HG03064 (cell line): ENCODE data around the gene CDIPT.
"Not testable (repeated sequence)": the region's sequence is repeated elsewhere in the genome, so short reads cannot be mapped to it uniquely, and the experiment has no call there.

Experiments
- ATAC-seq: cut with Tn5 transposase; IDR thresholded peaks from one replicate; pipeline ENCODE4 v1.9.1; 2021; ENCODE audit warnings: low read depth; ENCODE audit not compliant: unreplicated experiment

Gene CDIPT

GRCh38 chr16:29862884-29863668 is at the start of gene CDIPT:
Gene CDIPT, minus strand, starts transcription at chr16:29863226. Its CDS starts 369 bp downstream, at chr16:29862857.
- ATAC-seq: peak; percentile 88

- ATAC-seq: no peak
Measured at GRCh38 chr16:29912087-29912486, 49.1 kb upstream of the CDIPT start.

GRCh38 chr16:29911676-29912010 is 48.6 kb upstream of the CDIPT start:
- ATAC-seq: no peak

DNA sequence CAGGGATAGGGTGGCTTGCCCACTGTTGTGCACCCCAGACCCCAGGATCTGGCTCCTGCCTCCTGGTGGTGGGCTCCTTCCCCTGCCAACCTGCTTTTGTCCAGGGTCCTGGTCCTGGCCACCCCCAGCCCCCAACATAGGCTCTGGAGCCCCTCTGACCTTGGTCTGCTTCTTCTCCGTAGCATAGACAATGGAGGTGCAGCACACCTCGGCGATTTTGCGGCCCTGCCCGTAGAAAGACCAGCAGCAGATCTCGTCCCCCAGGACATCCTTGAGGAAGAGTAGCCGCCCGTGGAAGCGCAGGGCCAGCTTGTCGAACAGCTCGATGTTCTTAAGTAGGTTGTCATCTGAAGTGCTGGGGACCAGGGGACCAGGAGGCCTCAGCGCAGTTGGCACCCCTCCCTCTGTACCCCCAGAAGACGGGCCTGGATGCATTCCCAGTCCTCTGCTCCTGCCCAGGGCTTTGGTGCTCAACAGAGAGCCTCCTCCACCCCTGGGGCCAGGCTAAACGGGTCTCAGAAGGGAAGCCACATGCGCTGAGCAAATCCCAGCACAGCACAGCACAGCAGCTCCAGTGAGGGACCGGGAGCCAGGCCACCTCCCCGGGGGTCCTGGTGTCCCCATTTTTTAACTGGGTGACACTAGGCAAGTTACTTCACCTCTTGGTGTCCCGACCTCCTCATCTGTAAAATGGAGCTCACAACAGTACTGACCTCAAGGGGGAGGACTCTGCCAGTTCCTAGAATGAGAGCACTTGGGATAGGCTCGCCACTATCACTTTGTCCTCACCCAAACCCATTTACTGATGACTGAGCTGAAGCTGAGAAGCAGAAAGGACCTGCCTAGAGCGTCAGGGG is 48.0 kb upstream of the CDIPT start:
- no peak for ATAC-seq

DNA sequence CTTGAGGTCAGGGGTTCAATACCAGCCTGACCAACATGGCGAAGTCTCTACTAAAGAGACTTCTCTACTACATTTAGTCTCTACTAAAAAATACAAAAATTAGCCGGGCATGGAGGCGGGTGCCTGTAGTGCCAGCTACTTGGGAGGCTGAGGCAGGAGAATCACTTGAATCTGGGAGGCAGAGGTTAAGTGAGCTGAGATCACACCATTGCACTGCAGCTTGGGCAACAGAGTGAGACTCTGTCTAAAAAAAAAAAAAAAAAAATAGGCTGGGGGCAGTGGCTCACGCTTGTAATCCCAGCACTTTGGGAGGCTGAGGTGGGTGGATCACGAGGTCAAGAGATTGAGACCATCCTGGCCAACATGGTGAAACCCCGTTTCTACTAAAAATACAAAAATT is 46.8 kb upstream of the CDIPT start:
- not testable (repeated sequence) for ATAC-seq

GRCh38 chr16:29909391-29909790 is 46.4 kb upstream of the CDIPT start:
- no peak for ATAC-seq

- ATAC-seq: no peak
Measured at GRCh38 chr16:29908719-29909220, 45.7 kb upstream of the CDIPT start.

DNA sequence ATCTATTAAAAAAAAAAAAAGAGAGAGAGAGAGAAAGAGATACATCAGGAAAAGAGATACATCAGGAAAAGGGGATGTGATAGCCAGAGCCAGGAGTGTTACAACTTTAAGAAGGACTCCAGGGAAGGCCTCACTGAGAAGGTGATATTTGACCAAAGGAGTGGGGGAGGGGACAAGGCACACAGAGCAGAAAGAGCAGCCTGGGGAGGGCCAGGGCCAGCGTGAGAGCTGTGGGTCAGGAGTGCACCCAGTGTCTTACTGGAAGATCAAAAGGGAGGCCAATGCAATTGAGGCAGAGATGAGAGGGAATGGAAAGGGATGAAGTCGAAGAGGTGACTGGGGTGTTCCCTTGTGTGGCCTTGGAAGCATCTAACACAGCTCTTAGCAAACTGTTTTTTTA is 44.9 kb upstream of the CDIPT start:
- ATAC-seq: no peak

DNA sequence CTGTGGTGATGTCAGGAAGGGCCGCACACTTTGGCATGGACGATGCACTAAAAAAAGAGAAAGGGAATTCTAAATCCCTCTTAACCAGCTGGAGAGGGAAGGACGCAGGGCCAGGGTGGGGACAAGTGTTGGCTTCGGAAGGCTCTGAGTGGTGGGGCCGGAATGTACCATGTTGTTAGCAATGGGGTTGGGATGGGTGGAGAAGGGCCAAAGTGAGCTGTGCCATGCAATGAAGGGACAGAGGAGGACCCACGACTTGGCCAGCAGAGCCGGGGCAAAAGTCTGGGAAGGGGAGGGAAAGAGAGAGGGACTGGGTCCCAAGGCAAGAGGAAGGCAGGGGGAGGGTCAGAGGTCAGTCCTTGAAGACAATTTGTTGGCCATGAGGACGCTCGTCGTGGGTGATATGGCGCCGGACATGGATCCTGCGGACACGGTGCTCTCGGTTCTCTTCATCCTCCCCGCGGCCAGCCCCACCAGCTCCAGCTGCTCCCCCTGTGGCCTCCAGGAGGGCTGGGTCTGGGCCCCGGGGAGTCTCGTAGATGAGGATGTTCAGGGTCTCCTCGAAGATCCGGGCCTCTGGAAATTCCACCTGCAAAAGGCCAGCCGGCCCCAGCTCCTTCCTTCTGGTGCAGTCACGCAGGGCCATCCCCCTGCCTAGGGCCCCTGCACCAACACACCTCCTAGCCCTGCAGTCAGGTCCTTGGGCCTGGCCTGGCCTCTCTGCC is 43.7 kb upstream of the CDIPT start:
- ATAC-seq: no peak

DNA sequence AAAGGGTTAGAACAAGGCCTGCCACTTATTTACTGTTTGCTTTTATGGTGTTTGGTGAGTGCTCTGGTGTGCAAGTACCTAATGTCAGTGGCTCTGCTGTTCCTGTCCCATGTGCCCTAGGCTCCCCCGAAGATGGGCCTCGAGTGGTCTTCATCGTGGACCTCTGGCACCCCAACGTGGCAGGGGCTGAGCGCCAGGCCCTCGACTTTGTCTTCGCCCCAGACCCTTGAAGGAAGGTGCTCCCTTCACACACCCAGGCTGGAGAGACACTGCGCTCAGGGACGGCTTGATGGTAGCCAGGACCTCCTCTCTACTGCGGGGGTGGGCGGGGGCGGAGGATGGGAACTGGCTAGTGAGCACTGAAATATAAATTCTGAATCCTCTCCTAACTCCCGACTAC is 42.6 kb upstream of the CDIPT start:
- ATAC-seq: no peak

GRCh38 chr16:29904947-29905346 is 41.9 kb upstream of the CDIPT start:
- no peak for ATAC-seq

- no peak for ATAC-seq
Measured at GRCh38 chr16:29903590-29903989, 40.6 kb upstream of the CDIPT start.

- no peak for ATAC-seq
Measured at GRCh38 chr16:29901607-29901945, 38.5 kb upstream of the CDIPT start.

- ATAC-seq: no peak
Measured at GRCh38 chr16:29900888-29901606, 38.0 kb upstream of the CDIPT start.

DNA sequence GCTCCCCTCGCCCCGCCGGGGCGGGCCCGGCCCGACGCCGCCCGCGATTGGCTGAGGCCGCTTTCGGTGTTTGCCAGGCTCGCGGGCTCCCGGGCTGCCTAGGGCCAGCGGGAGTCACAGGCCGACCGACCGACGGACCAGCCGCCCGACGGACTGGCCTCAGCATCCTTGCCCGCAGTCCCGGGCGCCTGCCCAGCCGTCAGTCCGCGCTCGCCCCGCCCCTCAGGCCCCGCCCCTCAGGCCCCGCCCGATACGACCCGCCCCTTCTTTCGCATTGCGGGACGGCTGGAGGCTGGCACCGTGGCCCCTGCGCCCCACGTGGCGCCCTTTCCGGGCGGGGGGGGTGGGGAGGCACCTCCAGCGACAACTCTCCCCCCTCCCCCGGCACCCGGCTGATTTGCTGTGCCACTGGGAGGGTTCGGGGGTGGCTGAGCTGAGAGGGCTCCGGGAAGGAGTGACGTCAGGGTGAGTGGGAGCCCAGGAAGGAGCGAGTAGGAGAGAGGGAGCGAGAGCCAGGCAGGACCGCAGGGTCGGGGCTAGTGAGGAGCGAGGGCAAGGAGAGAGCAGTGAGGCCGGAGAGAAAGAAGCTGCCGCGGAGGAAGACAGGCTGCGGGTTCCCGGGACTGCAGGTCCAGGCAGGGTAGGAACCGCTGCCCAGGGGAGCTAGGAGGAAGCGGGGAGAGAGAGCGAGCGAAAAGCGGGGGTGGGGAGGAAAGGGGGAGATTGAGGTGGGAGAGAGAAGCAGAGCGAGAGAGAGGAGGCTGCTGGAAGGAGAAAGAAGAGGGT is 37.3 kb upstream of the CDIPT start, which contains the start of gene ASPHD1:
Gene ASPHD1 (plus strand): TSS at position 387 of the 786 bp plus-strand sequence. CDS start 484 bp downstream, outside the sequence.
- no peak for ATAC-seq

DNA sequence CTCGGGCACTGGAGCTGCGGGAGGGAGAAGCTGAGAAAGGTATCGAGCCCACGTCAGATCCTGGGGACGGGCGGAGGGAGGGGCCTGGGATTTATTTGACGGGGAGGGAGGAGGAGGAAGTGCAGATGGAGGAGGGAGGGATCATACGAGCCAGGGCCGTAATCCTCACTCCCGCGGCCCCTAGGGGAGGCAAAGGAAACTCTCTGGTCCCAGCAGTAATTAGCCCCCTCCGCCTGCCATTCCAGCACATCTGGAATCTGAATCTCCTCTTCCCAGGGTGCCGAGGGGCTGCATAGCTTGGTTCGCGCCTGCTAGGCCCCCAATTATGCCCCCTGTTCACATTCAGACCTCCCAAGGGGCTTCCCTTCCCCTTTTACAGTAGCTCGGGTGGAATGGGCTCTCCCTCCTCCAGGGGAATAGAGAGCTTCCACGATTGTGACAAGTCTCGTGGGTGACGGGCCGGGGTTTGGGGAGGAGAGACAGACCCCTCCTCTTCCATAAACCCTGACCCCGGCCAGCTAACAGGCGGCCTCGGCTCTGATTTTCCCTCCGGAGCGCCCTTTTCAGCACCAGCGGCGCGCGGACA is 36.6 kb upstream of the CDIPT start, which contains the start of gene SEZ6L2:
Gene SEZ6L2 (minus strand): TSS at position 35 of the 586 bp plus-strand sequence. CDS start 531 bp downstream, outside the sequence.
- ATAC-seq: no peak

GRCh38 chr16:29898804-29899515 is 35.9 kb upstream of the CDIPT start:
- ATAC-seq: no peak

- ATAC-seq: no peak
Measured at GRCh38 chr16:29898135-29898803, 35.2 kb upstream of the CDIPT start.
